ENCODE results near the gene SYT8.

SYT8 gene, protein sequence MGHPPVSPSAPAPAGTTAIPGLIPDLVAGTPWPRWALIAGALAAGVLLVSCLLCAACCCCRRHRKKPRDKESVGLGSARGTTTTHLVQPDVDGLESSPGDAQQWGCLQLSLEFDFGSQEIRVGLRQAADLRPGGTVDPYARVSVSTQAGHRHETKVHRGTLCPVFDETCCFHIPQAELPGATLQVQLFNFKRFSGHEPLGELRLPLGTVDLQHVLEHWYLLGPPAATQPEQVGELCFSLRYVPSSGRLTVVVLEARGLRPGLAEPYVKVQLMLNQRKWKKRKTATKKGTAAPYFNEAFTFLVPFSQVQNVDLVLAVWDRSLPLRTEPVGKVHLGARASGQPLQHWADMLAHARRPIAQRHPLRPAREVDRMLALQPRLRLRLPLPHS

DNA sequence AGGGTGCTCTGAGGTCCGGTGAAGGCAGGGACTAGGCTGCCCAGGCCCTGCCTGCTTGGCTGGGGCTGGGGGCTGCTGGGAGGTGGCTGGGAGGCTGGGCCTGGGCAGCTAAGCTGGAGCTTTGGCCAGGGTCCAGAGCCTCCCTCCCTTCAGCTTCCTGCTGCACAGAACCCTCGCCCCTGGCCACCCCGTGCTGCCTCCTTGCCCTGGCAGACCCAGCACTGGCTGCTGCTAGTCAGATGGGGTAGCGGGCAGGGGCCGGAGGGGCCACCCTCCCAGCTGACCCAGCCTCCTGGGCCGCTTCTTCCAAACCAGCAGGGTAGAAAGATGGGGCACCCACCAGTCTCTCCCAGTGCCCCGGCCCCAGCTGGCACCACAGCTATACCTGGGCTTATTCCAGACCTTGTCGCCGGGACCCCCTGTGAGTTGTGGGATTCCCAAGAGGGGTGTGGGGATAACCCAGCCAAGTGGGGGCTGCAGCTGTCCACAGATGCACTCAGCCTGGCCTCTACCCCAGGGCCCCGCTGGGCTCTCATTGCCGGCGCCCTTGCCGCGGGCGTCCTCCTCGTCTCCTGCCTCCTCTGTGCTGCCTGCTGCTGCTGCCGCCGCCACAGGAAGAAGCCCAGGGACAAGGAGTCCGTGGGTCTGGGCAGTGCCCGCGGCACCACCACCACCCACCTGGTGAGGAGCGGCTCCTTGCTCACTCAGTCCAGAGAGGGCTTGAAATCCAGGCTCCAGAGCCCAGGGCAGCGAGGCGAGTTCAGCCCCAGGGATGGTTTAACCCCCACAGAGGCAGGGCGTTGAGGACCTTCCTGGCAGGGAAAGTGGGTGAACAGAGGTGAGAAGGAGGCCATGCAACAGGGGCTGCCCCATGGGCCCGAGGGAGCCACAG lies at the start of gene SYT8:
Gene SYT8, plus strand, starts transcription at position 212 of the 892 bp plus-strand sequence. Its CDS starts 116 bp downstream, at position 328.
- CTCF ChIA-PET: interaction anchor here (2.9 to 4.6 kb wide), 2 partner anchors 142 to 182 kb away, joined by 30 to 77 read pairs; no protein-coding TSS in a partner anchor
- TF ChIP-seq L3MBTL2 (conservative IDR thresholded peaks at IDR 0.05) (no peak), NFRKB (IDR thresholded peaks at IDR 0.05) (no peak), FOXM1 (IDR thresholded peaks at IDR 0.05; ENCODE audit: borderline replicate concordance) (no peak), FOXK2 (IDR thresholded peaks at IDR 0.05) (no peak), CTBP1 (IDR thresholded peaks at IDR 0.05; ENCODE audit: borderline replicate concordance) (no peak), LEF1 (IDR thresholded peaks at IDR 0.05; ENCODE audit: borderline replicate concordance) (no peak), ARNT (IDR thresholded peaks at IDR 0.05) (no peak), SUZ12 (IDR thresholded peaks at IDR 0.05) (no peak), SP1 (IDR thresholded peaks at IDR 0.05) (no peak), FOXA1 (IDR thresholded peaks at IDR 0.05) (no peak), HDGF (IDR thresholded peaks at IDR 0.05; ENCODE audit: borderline replicate concordance) (no peak), BHLHE40 (IDR thresholded peaks at IDR 0.05; ENCODE audit: borderline replicate concordance) (no peak)
- TF ChIP-seq, protein P1, sequence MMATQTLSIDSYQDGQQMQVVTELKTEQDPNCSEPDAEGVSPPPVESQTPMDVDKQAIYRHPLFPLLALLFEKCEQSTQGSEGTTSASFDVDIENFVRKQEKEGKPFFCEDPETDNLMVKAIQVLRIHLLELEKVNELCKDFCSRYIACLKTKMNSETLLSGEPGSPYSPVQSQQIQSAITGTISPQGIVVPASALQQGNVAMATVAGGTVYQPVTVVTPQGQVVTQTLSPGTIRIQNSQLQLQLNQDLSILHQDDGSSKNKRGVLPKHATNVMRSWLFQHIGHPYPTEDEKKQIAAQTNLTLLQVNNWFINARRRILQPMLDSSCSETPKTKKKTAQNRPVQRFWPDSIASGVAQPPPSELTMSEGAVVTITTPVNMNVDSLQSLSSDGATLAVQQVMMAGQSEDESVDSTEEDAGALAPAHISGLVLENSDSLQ (IDR thresholded peaks at IDR 0.05): no peak
- DNase-seq (ENCODE audit: extremely low spot score): no peak
- POLR2A ChIA-PET: interaction anchor here (3.1 kb wide), 1 partner anchor 142 kb away, joined by 30 read pairs; no protein-coding TSS in a partner anchor

DNA sequence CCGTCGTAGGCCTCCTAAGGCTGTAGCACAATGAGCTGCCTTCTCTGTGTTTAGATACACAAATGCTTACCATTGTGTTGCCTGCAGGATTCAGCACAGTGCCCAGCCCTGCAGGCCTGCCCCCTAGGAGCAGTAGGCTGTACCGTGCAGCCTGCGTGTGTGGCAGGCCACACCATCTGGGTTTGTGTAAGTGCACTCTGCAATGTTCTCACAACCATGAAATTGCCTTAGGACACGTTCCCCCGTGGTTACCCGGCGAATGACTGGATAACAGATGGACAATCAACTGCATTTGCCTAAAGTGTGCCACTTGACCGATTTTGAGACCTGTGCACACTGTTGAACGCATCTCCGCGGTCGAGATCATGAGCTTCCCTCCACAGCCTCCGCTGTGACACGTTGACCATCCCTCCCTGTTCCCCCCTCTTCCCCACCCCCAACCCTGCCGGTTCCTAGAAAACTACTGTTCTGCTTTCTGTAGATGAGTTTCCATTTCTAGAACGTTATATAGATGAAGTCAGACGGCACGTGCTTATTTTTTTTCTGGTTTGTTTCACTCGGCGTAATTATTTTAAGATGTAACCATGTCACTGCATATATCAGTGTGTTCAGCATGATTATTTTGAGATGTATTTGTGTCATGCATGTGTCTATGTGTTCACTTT lies 48.9 kb upstream of the SYT8 start:
- POLR2A ChIA-PET: no interaction called here
- TF ChIP-seq HDGF (IDR thresholded peaks at IDR 0.05; ENCODE audit: borderline replicate concordance): no peak
- TF ChIP-seq CTBP1 (IDR thresholded peaks at IDR 0.05; ENCODE audit: borderline replicate concordance): no peak
- no peak for TF ChIP-seq BHLHE40 (IDR thresholded peaks at IDR 0.05; ENCODE audit: borderline replicate concordance)
- CTCF ChIA-PET: no interaction called here
- no peak for DNase-seq (ENCODE audit: extremely low spot score)

DNA sequence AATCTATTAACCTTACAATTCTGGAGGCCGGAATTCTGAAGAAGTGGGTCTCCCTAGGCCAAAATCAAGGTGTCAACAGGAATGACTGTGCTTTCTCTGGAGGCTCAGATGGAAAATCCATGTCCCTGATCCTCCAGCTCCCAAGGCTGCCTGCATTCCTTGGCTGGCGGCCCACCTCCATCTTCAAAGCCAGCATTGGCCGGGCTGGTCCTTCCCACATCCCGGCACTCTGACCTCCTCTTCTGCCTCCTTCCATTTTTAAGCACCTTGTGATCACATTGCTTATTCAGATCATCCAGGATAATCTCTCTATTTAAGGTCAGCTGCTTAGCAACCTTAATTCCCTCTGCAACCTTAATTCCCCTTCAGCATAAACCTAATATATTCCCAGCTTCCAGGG lies 48.3 kb upstream of the SYT8 start:
- POLR2A ChIA-PET: no interaction called here
- TF ChIP-seq TARDBP (IDR thresholded peaks at IDR 0.05) (no peak), ZNF384 (IDR thresholded peaks at IDR 0.05) (no peak), FOXA1 (IDR thresholded peaks at IDR 0.05) (no peak), ARNT (IDR thresholded peaks at IDR 0.05) (no peak), ELF4 (IDR thresholded peaks at IDR 0.05) (no peak), NFRKB (IDR thresholded peaks at IDR 0.05) (no peak), CTBP1 (IDR thresholded peaks at IDR 0.05; ENCODE audit: borderline replicate concordance) (no peak), FOXM1 (IDR thresholded peaks at IDR 0.05; ENCODE audit: borderline replicate concordance) (no peak), LEF1 (IDR thresholded peaks at IDR 0.05; ENCODE audit: borderline replicate concordance) (no peak), BHLHE40 (IDR thresholded peaks at IDR 0.05; ENCODE audit: borderline replicate concordance) (no peak), SUZ12 (IDR thresholded peaks at IDR 0.05) (no peak), FOXK2 (IDR thresholded peaks at IDR 0.05) (no peak), L3MBTL2 (conservative IDR thresholded peaks at IDR 0.05) (no peak), SP1 (IDR thresholded peaks at IDR 0.05) (no peak)
- TF ChIP-seq, protein P1 (IDR thresholded peaks at IDR 0.05): no peak
- DNase-seq (ENCODE audit: extremely low spot score): no peak
- CTCF ChIA-PET: interaction anchor here (0.7 kb wide), 1 partner anchor 10 kb away, joined by 3 read pairs; no protein-coding TSS in a partner anchor

DNA sequence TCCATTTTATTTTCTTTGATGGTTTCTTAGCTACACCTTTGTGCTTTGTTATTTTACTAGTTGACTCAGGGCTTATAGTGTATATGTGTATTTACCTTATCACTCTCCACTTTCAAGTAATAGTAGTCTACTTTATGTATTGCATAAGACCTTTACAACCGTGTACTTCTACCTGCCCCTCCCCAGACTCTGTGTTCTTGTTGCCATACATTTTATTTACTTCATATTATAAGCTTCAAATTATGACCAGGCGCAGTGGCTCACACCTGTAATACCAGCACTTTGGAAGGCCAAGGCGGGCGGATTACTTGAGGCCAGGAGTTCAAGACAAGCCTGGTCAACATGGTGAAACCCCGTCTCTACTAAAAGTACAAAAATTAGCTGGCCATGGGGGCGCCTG lies 42.9 kb upstream of the SYT8 start:
- no peak for DNase-seq (ENCODE audit: extremely low spot score)
- CTCF ChIA-PET: no interaction called here
- TF ChIP-seq BHLHE40 (IDR thresholded peaks at IDR 0.05; ENCODE audit: borderline replicate concordance) (no peak), CTBP1 (IDR thresholded peaks at IDR 0.05; ENCODE audit: borderline replicate concordance) (no peak), ARNT (IDR thresholded peaks at IDR 0.05) (no peak), SP1 (IDR thresholded peaks at IDR 0.05) (no peak), FOXA1 (IDR thresholded peaks at IDR 0.05) (no peak), TARDBP (IDR thresholded peaks at IDR 0.05) (no peak)
- POLR2A ChIA-PET: no interaction called here

DNA sequence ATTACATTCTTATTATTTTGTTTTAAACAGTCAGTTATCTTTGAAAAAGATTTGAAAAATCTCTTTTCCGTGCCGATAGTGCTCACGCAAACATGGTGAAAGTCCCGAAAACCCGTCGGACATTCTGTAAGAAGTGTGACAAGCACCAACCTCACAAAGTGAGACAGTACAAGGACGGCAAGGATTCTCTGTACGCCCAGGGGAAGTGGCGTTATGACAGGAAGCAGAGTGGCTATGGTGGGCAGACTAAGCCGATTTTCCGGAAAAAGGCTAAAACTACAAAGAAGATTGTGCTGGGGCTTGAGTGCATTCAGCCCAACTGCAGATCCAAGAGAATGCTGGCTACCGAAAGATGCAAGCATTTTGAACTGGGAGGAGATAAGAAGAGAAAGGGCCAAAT lies 42.3 kb upstream of the SYT8 start:
- ChIA-PET POLR2A (no interaction called here), CTCF (no interaction called here)
- TF ChIP-seq, protein P1 (IDR thresholded peaks at IDR 0.05): no peak
- TF ChIP-seq ELF4 (IDR thresholded peaks at IDR 0.05) (no peak), LEF1 (IDR thresholded peaks at IDR 0.05; ENCODE audit: borderline replicate concordance) (no peak), FOXM1 (IDR thresholded peaks at IDR 0.05; ENCODE audit: borderline replicate concordance) (no peak), HDGF (IDR thresholded peaks at IDR 0.05; ENCODE audit: borderline replicate concordance) (no peak), SP1 (IDR thresholded peaks at IDR 0.05) (no peak), ARNT (IDR thresholded peaks at IDR 0.05) (no peak), FOXK2 (IDR thresholded peaks at IDR 0.05) (no peak), CTBP1 (IDR thresholded peaks at IDR 0.05; ENCODE audit: borderline replicate concordance) (no peak), L3MBTL2 (conservative IDR thresholded peaks at IDR 0.05) (no peak), NFRKB (IDR thresholded peaks at IDR 0.05) (no peak), ZNF384 (IDR thresholded peaks at IDR 0.05) (no peak), TARDBP (IDR thresholded peaks at IDR 0.05) (no peak), BHLHE40 (IDR thresholded peaks at IDR 0.05; ENCODE audit: borderline replicate concordance) (no peak), SUZ12 (IDR thresholded peaks at IDR 0.05) (no peak)
- DNase-seq (ENCODE audit: extremely low spot score): no peak
